Measurements from ENCODE around the gene C10orf95.

DNA sequence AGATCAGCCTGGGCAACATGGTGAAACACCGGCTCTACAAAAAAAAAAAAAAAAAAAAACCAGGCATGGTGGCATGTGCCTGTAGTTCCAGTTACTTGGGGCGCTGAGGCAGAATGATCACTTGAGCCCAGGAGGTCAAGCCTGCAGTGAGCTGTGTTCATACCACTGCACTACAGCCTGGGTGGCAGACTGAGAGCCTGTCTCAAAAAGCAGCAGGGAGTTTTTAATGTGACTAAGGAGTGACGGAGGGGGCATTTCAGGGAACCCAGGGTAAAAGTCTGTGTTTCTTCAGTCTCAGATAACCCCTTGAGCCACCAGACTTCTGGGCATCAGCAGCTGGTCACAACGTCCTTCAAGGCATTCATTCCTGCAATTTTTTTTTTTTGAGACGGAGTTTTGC lies 2.2 kb upstream of the C10orf95 start:
- TF ChIP-seq, protein P1, sequence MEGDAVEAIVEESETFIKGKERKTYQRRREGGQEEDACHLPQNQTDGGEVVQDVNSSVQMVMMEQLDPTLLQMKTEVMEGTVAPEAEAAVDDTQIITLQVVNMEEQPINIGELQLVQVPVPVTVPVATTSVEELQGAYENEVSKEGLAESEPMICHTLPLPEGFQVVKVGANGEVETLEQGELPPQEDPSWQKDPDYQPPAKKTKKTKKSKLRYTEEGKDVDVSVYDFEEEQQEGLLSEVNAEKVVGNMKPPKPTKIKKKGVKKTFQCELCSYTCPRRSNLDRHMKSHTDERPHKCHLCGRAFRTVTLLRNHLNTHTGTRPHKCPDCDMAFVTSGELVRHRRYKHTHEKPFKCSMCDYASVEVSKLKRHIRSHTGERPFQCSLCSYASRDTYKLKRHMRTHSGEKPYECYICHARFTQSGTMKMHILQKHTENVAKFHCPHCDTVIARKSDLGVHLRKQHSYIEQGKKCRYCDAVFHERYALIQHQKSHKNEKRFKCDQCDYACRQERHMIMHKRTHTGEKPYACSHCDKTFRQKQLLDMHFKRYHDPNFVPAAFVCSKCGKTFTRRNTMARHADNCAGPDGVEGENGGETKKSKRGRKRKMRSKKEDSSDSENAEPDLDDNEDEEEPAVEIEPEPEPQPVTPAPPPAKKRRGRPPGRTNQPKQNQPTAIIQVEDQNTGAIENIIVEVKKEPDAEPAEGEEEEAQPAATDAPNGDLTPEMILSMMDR (IDR thresholded peaks at IDR 0.05 in 8 of 11, conservative IDR thresholded peaks at IDR 0.05 in 3 of 11), result no peak
- TF ChIP-seq POLR2A (IDR thresholded peaks at IDR 0.05), result no peak
- no peak for TF ChIP-seq POLR2AphosphoS5 (IDR thresholded peaks at IDR 0.05)

All from spleen (tissue), 7 donors.